ENCODE data around the gene EBLN2. TPM values are rescaled to one million over a fixed set of nuclear protein-coding genes. Genes with fewer than 3 reads are reported as not detected.

EBLN2 gene
- total and polyA plus RNA-seq, 9 of the 15 experiments (the other 6 are each of a cell fraction or from before 2014, with no cell fraction given): 0.39 to 4.6 (median 2.2) TPM

GRCh38 chr3:73100741-73101559 is 39.5 kb downstream of the EBLN2 start:
- FAIRE-seq: peak; percentile 96
- H4K20me1 ChIP-seq (replicated peaks; ENCODE audit: control insufficient read depth, insufficient read depth, low read length): no peaks in the 10 kb centered on the region; the same call in 1 of the 2 replicates
- in situ Hi-C loops (cut with MboI) (loop anchor here (10.0 kb wide), 1 partner anchor 404 kb away; no protein-coding TSS in a partner anchor), intact Hi-C loops (cut with micrococcal nuclease) (loop anchor here (1.0 to 10.0 kb wide), 5 partner anchors 74 to 402 kb away; no protein-coding TSS in a partner anchor)
- no peak overlapping the region for H3K4me3 ChIP-seq
- no peak overlapping the region for H3K9ac ChIP-seq (ENCODE audit: insufficient read depth in 1 of 2, low read depth in 2 of 2, low read length in 2 of 2)
- POLR2A ChIA-PET: interaction anchor here (0.7 kb wide), 1 partner anchor 308 kb away, joined by 3 read pairs; no protein-coding TSS in a partner anchor
- no peak overlapping the region for H3K4me2 ChIP-seq (ENCODE audit: insufficient read depth, low read length)
- WGBS (ENCODE audit: insufficient coverage, low coverage, missing lambda C conversion rate): 5% methylated on average over 7 of the region's 9 CpGs
- no peaks in the 10 kb centered on the region for H3K9me1 ChIP-seq (ENCODE audit: control insufficient read depth, insufficient read depth, low read length)
- no TSS peak for BruUV-seq (replicated peaks)
- no peak overlapping the region for H2AFZ ChIP-seq (ENCODE audit: low read depth, low read length)
- peak; percentile 78 to 82 (median 81) for DNase-seq (ENCODE audit: extremely low read depth in 1 of 4, low spot score in 3 of 4)
- H3K79me2 ChIP-seq (ENCODE audit: control insufficient read depth, insufficient read depth, low read length): no peaks in the 10 kb centered on the region
- no peak overlapping the region for H3K27ac ChIP-seq (ENCODE audit: extremely low read depth, low read depth, low read length)
- ATAC-seq: peak; percentile 98
- peaks cover 3% of the 10 kb centered on the region; the same call in 1 of the 2 replicates for H3K9me3 ChIP-seq (replicated peaks; ENCODE audit: control insufficient read depth, insufficient read depth, low read depth, low read length)
- H3K36me3 ChIP-seq (ENCODE audit: control insufficient read depth, insufficient read depth, low read length): no peaks in the 10 kb centered on the region
- H3K27me3 ChIP-seq (ENCODE audit: control insufficient read depth in 2 of 2, insufficient read depth in 2 of 2, low read length in 2 of 2): peaks cover 2 to 27% of the 10 kb centered on the region in 2 experiments; a peak in 2 of 5 replicates
- no peaks in the 10 kb centered on the region; a peak in 1 of 5 replicates for H3K4me1 ChIP-seq (replicated peaks in 1 of 2; ENCODE audit: control insufficient read depth in 2 of 2, insufficient read depth in 2 of 2, low read length in 2 of 2)
- CTCF ChIA-PET (ENCODE audit: low intra/inter-chr PET ratio): interaction anchor here (0.6 to 2.8 kb wide), 3 partner anchors 54 to 402 kb away, joined by 3 to 19 read pairs (median 13); no protein-coding TSS in a partner anchor
- TF ChIP-seq CC2D1A (IDR thresholded peaks at IDR 0.05): 0 out of 2 replicates have a peak, but pooled peaks have one; percentile 32
- no peak for TF ChIP-seq RFX7 (CRISPR knock-in tag; IDR thresholded peaks at IDR 0.05)
- TF ChIP-seq STAG1 (CRISPR knock-in tag; IDR thresholded peaks at IDR 0.05; ENCODE audit: borderline replicate concordance): peak; percentile 50; the same call in 1 of the 2 replicates
- peak; percentile 84 for TF ChIP-seq SMC3 (conservative IDR thresholded peaks at IDR 0.05; ENCODE audit: insufficient read depth, low read depth, low read length)
- peak; percentile 81 to 90 for TF ChIP-seq RAD21 (CRISPR knock-in tag; conservative IDR thresholded peaks at IDR 0.05 in 1 of 2, IDR thresholded peaks at IDR 0.05 in 1 of 2)
- TF ChIP-seq, protein P1, sequence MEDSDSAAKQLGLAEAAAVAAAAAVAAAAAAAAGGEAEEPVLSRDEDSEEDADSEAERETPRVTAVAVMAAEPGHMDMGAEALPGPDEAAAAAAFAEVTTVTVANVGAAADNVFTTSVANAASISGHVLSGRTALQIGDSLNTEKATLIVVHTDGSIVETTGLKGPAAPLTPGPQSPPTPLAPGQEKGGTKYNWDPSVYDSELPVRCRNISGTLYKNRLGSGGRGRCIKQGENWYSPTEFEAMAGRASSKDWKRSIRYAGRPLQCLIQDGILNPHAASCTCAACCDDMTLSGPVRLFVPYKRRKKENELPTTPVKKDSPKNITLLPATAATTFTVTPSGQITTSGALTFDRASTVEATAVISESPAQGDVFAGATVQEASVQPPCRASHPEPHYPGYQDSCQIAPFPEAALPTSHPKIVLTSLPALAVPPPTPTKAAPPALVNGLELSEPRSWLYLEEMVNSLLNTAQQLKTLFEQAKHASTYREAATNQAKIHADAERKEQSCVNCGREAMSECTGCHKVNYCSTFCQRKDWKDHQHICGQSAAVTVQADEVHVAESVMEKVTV (CRISPR knock-in tag; IDR thresholded peaks at IDR 0.05): peak; percentile 66
- 0 out of 2 replicates have a peak, but pooled peaks have one; percentile 25 for TF ChIP-seq ARID2 (IDR thresholded peaks at IDR 0.05)
- TF ChIP-seq MAZ (CRISPR knock-in tag; conservative IDR thresholded peaks at IDR 0.05 in 1 of 2, IDR thresholded peaks at IDR 0.05 in 1 of 2): peak in 1 of 2 experiments; percentile 47; a peak in 1 of 4 replicates
- no peak for TF ChIP-seq TEAD2 (tag; IDR thresholded peaks at IDR 0.05)
- no peak for TF ChIP-seq PRMT5 (CRISPR knock-in tag; IDR thresholded peaks at IDR 0.05)
- no peak for TF ChIP-seq ZBTB11 (CRISPR knock-in tag; IDR thresholded peaks at IDR 0.05)

All from K562 (cell line).